Omental fat pad (tissue), 4 donors: ENCODE measurements around the gene ULK2. TPM values are rescaled to one million over a fixed set of nuclear protein-coding genes. Genes with fewer than 3 reads are reported as not detected.
"Not testable (repeated sequence)": the region's sequence is repeated elsewhere in the genome, so short reads cannot be mapped to it uniquely, and the experiment has no call there.

Source experiments
- ATAC-seq: fragments of 150-250 bp; one replicate; pipeline ENCODE4 v1.9.1; 2016; ENCODE audit warnings: mild to moderate bottlenecking, moderate library complexity; ENCODE audit not compliant: low FRiP score
- DNase-seq: peaks from one replicate; pipeline ENCODE4 v3.0.0-alpha.2; 2019; ENCODE audit warnings: low spot score
- CTCF ChIP-seq, 3 donors: fragments of 450-650 bp; IDR thresholded peaks; one replicate each; pipeline ENCODE4 v1.5.1; 2016 to 2017; ENCODE audit warnings: antibody characterized with exemption in 3 of 3, mild to moderate bottlenecking in 3 of 3, moderate library complexity in 2 of 3
- total RNA-seq, 4 donors: library from RNA; depleted of rRNA; stranded (reverse); fragments of >200 nt; gene quantifications; one replicate each; pipeline ENCODE4 v1.1.0, GENCODE V29; 2016

The ULK2 gene
- total RNA-seq, 4 donors from 2014 or later = 18.9 to 35.8 (median 26.5) TPM

GRCh38 chr17:19904412-19904811 is 36.7 kb upstream of the ULK2 start:
- ATAC-seq (peak; percentile 35), DNase-seq (no peak)
- TF ChIP-seq CTCF (IDR thresholded peaks at IDR 0.05) = no peak

- no peak for ATAC-seq
- no peak for TF ChIP-seq CTCF (IDR thresholded peaks at IDR 0.05)
- DNase-seq = no peak
These were observed 33.1 kb upstream of the ULK2 start for GRCh38 chr17:19900809-19901208.

GRCh38 chr17:19897903-19898302 is 30.2 kb upstream of the ULK2 start:
- no peak for ATAC-seq
- TF ChIP-seq CTCF (IDR thresholded peaks at IDR 0.05) = no peak
- DNase-seq = no peak

GRCh38 chr17:19897090-19897837 is 29.5 kb upstream of the ULK2 start:
- no peak for DNase-seq
- peak; percentile 35 for ATAC-seq
- no peak for TF ChIP-seq CTCF (IDR thresholded peaks at IDR 0.05)

- ATAC-seq = peak; percentile 62
- TF ChIP-seq CTCF (IDR thresholded peaks at IDR 0.05) = no peak
These were observed 28.9 kb upstream of the ULK2 start for GRCh38 chr17:19896679-19897078.

GRCh38 chr17:19890554-19890953 is 22.8 kb upstream of the ULK2 start:
- not testable (repeated sequence) for DNase-seq, ATAC-seq

More at GRCh38 chr17:19896679-19897078, 28.9 kb upstream of the ULK2 start:
- DNase-seq = no peak

GRCh38 chr17:19890001-19890400 is 22.3 kb upstream of the ULK2 start:
- not testable (repeated sequence) for ATAC-seq, DNase-seq

- no peak for ATAC-seq
- DNase-seq = no peak
- no peak for TF ChIP-seq CTCF (IDR thresholded peaks at IDR 0.05)
These were observed 18.4 kb upstream of the ULK2 start for GRCh38 chr17:19886116-19886515.
